Measurements from ENCODE around the gene ZDHHC14. TPM values are rescaled to one million over a fixed set of nuclear protein-coding genes. Genes with fewer than 3 reads are reported as not detected.

Gene ZDHHC14
- total RNA-seq, 1 experiment from 2014 or later, result 1.7 TPM

- Mint-ChIP-seq H3K27me3 (ENCODE audit: low read depth) (peaks cover 5% of the 10 kb centered on the region), H3K36me3 (ENCODE audit: insufficient read depth in 1 of 3, low read depth in 3 of 3) (peaks cover 18 to 26% (median 18%) of the 10 kb centered on the region in 3 experiments), H3K27ac (no peak overlapping the region; a peak in 2 of 7 replicates), H3K4me3 (no peak overlapping the region), H3K4me1 (peaks cover 9 to 10% of the 10 kb centered on the region in 2 experiments), H3K9me3 (peaks cover 29 to 30% of the 10 kb centered on the region in 2 experiments)
- Histone ChIP-seq H3K4ac (ENCODE audit: low read depth, low read length) (no peak overlapping the region), H3K4me1 (ENCODE audit: insufficient read depth, low read length) (no peaks in the 10 kb centered on the region), H2BK120ac (ENCODE audit: low read depth, low read length, poor library complexity, severe bottlenecking) (no peak overlapping the region), H3K79me1 (ENCODE audit: insufficient read depth, low read depth, low read length, poor library complexity, severe bottlenecking) (no peaks in the 10 kb centered on the region), H3K4me2 (ENCODE audit: insufficient read depth, insufficient read length, low read length) (no peak overlapping the region), H3K23ac (ENCODE audit: insufficient read length, low read depth, low read length) (no peak overlapping the region), H3K23me2 (ENCODE audit: insufficient read length, low read depth, low read length, poor library complexity, severe bottlenecking) (no peaks in the 10 kb centered on the region), H2AFZ (ENCODE audit: low read length) (no peak overlapping the region), H4K20me1 (ENCODE audit: control insufficient read depth, insufficient read depth, insufficient read length) (no peaks in the 10 kb centered on the region), H3K9ac (ENCODE audit: extremely low read depth, insufficient read length, low read length) (no peak overlapping the region), H4K91ac (ENCODE audit: insufficient read length, low read depth, low read length) (no peak overlapping the region), H3K18ac (ENCODE audit: insufficient read length, low read depth, low read length) (no peak overlapping the region), H3K14ac (ENCODE audit: insufficient read depth, low read length) (no peak overlapping the region), H3K79me2 (ENCODE audit: insufficient read depth, low read length) (no peaks in the 10 kb centered on the region), H2AK5ac (ENCODE audit: insufficient read length, low read length) (no peak overlapping the region), H3T11ph (ENCODE audit: low read length) (no peak overlapping the region), H4K5ac (ENCODE audit: insufficient read length, low read depth, low read length) (no peak overlapping the region), H2BK12ac (ENCODE audit: insufficient read length, low read depth, low read length) (no peak overlapping the region), H2BK15ac (ENCODE audit: low read depth, low read length) (no peak overlapping the region), H2BK20ac (ENCODE audit: low read depth, low read length, poor library complexity, severe bottlenecking) (no peak overlapping the region), H2BK5ac (ENCODE audit: insufficient read length, low read length) (no peak overlapping the region), H3K56ac (ENCODE audit: insufficient read length, low read depth, low read length) (no peak overlapping the region), H3K27ac (ENCODE audit: insufficient read length, low read depth, low read length) (no peak overlapping the region), H4K8ac (replicated peaks; ENCODE audit: insufficient read length, low read depth, low read length) (no peak overlapping the region), H3K9me3 (ENCODE audit: control insufficient read depth, low read depth, low read length) (peaks cover 3% of the 10 kb centered on the region), H3K27me3 (ENCODE audit: insufficient read depth, low read length) (no peaks in the 10 kb centered on the region)
- WGBS (ENCODE audit: extremely low coverage, insufficient read length, low lambda C conversion rate), result no CpG with 5 or more reads among the region's 6 CpGs
- TF ChIP-seq CTCF (conservative IDR thresholded peaks at IDR 0.05), result no peak
- DNase-seq, result no peak
These were observed 204.5 kb downstream of the ZDHHC14 start for GRCh38 chr6:157585274-157586087.

Measured in H9 (cell line).